ENCODE results near the gene CLIC3.
A peak's percentile ranks its signal among the peaks of the same experiment; 100 is the strongest.

The CLIC3 gene

DNA sequence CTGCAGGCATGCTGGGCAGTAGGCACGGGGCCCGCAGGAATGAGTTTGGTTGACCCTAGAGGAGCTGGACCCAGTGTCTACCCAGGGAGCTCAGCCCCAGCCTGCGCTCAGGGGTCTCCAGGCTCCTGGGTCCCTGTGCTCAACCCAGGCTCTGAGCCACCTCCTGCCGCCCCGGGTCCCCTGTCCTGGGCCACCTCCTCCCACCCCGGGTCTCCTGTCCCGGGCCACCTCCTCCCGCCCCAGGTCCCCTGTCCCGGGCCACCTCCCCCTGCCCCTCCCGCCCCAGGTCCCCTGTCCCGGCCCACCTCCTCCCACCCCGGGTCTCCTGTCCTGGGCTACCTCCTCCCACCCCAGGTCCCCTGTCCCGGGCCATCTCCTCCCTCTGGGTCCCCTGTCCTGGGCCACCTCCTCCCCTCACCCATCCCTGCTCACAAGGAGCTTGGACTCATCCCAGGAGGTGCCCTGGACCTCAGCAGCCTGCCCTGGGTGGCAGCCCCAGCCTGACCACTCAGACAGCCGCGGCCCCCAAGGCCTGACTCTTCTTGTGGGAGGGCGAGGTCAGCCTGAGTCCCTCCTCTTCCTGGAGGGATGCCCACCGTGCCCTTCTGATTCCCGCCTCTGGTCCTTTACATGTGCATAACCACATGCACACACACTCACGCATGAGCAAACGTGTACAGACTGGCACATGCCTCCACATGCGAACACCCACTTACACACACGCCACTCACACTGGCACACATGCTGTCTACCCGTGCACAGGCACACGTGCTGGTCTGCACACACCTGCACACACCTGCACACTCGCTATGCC lies 41.9 kb downstream of the CLIC3 start:
- H3K4me1 ChIP-seq (ENCODE audit: control insufficient read depth, insufficient read depth, low read length), result peaks cover 18% of the 10 kb centered on the region
- H3K4me3 ChIP-seq (ENCODE audit: low read length), result no peak overlapping the region
- H3K9ac ChIP-seq (ENCODE audit: low read length), result no peak overlapping the region
- no peaks in the 10 kb centered on the region for H3K36me3 ChIP-seq (ENCODE audit: control insufficient read depth, insufficient read depth, low read length)
- H3K27me3 ChIP-seq (ENCODE audit: control insufficient read depth, insufficient read depth, low read length), result no peaks in the 10 kb centered on the region
- no peaks in the 10 kb centered on the region for H3K9me3 ChIP-seq (ENCODE audit: control insufficient read depth, low read length)

- H3K4me1 ChIP-seq (ENCODE audit: control insufficient read depth, insufficient read depth, low read length), result peaks cover 18% of the 10 kb centered on the region
- H3K36me3 ChIP-seq (ENCODE audit: control insufficient read depth, insufficient read depth, low read length), result no peaks in the 10 kb centered on the region
- no peak overlapping the region for H3K4me3 ChIP-seq (ENCODE audit: low read length)
- no peaks in the 10 kb centered on the region for H3K9me3 ChIP-seq (ENCODE audit: control insufficient read depth, low read length)
- no peaks in the 10 kb centered on the region for H3K27me3 ChIP-seq (ENCODE audit: control insufficient read depth, insufficient read depth, low read length)
- no peak overlapping the region for H3K9ac ChIP-seq (ENCODE audit: low read length)
These were observed 42.5 kb downstream of the CLIC3 start for GRCh38 chr9:136953771-136954269.

DNA sequence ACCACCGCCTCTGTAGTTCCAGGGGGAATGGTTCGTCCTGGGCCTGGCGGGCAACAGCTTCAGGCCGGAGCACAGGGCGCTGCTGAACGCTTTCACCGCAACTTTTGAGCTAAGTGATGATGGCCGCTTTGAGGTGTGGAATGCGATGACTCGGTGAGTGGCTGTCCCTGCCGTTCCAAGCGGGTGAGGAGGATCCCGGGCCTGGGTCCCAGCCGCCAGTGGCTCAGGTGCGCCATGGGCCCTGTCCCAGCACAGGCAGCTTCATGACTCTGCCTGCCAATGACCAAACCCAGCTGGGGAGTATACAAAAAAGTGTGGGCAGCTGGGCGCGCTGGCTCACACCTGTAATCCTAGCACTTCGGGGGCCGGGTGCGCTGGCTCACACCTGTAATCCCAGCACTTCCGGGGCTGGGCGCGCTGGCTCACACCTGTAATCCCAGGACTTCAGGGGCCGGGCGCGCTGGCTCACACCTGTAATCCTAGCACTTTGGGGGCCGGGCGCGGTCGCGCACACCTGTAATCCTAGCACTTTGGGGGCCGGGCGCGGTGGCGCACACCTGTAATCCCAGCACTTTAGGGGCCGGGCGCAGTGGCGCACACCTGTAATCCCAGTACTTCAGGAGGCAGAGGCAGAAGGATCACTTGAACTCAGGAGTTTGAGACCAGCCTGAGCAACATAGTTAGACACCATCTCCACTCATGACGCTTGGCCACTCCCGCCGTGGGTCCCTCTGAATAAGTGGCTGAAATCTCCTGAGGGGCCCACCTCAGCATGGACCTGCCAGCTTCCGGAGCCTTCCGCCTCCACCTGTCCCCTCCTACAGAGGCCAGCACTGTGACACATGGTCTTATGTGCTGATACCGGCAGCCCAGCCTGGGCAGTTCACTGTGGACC lies 43.2 kb downstream of the CLIC3 start:
- Histone ChIP-seq H3K36me3 (ENCODE audit: control insufficient read depth, insufficient read depth, low read length) (no peaks in the 10 kb centered on the region), H3K4me3 (ENCODE audit: low read length) (no peak overlapping the region), H3K9ac (ENCODE audit: low read length) (no peak overlapping the region), H3K9me3 (ENCODE audit: control insufficient read depth, low read length) (no peaks in the 10 kb centered on the region), H3K4me1 (ENCODE audit: control insufficient read depth, insufficient read depth, low read length) (peaks cover 21% of the 10 kb centered on the region), H3K27me3 (ENCODE audit: control insufficient read depth, insufficient read depth, low read length) (no peaks in the 10 kb centered on the region)

GRCh38 chr9:136952321-136952850 lies 44.0 kb downstream of the CLIC3 start:
- Histone ChIP-seq H3K4me3 (ENCODE audit: low read length) (no peak overlapping the region), H3K36me3 (ENCODE audit: control insufficient read depth, insufficient read depth, low read length) (no peaks in the 10 kb centered on the region), H3K27me3 (ENCODE audit: control insufficient read depth, insufficient read depth, low read length) (no peaks in the 10 kb centered on the region), H3K9ac (ENCODE audit: low read length) (no peak overlapping the region), H3K4me1 (ENCODE audit: control insufficient read depth, insufficient read depth, low read length) (peaks cover 27% of the 10 kb centered on the region), H3K9me3 (ENCODE audit: control insufficient read depth, low read length) (no peaks in the 10 kb centered on the region)

GRCh38 chr9:136951541-136952320 lies 44.6 kb downstream of the CLIC3 start, which contains the start of gene LCN12:
Gene LCN12, plus strand, starts transcription at chr9:136952273. Its CDS starts 55 bp downstream, at chr9:136952328.
- peaks cover 27% of the 10 kb centered on the region for H3K4me1 ChIP-seq (ENCODE audit: control insufficient read depth, insufficient read depth, low read length)
- no peaks in the 10 kb centered on the region for H3K27me3 ChIP-seq (ENCODE audit: control insufficient read depth, insufficient read depth, low read length)
- H3K4me3 ChIP-seq (ENCODE audit: low read length), result no peak within 1 kb of the TSS
- no peaks in the 10 kb centered on the region for H3K9me3 ChIP-seq (ENCODE audit: control insufficient read depth, low read length)
- H3K36me3 ChIP-seq (ENCODE audit: control insufficient read depth, insufficient read depth, low read length), result no peaks in the 10 kb centered on the region
- no peak within 1 kb of the TSS for H3K9ac ChIP-seq (ENCODE audit: low read length)

GRCh38 chr9:136950656-136951276 lies 45.6 kb downstream of the CLIC3 start:
- Histone ChIP-seq H3K36me3 (ENCODE audit: control insufficient read depth, insufficient read depth, low read length) (no peaks in the 10 kb centered on the region), H3K27me3 (ENCODE audit: control insufficient read depth, insufficient read depth, low read length) (no peaks in the 10 kb centered on the region), H3K9ac (ENCODE audit: low read length) (peak overlapping the region; percentile 81), H3K4me1 (ENCODE audit: control insufficient read depth, insufficient read depth, low read length) (peaks cover 27% of the 10 kb centered on the region), H3K4me3 (ENCODE audit: low read length) (peak overlapping the region; percentile 63), H3K9me3 (ENCODE audit: control insufficient read depth, low read length) (no peaks in the 10 kb centered on the region)

GRCh38 chr9:136949817-136950655 lies 46.3 kb downstream of the CLIC3 start:
- peaks cover 29% of the 10 kb centered on the region for H3K4me1 ChIP-seq (ENCODE audit: control insufficient read depth, insufficient read depth, low read length)

DNA sequence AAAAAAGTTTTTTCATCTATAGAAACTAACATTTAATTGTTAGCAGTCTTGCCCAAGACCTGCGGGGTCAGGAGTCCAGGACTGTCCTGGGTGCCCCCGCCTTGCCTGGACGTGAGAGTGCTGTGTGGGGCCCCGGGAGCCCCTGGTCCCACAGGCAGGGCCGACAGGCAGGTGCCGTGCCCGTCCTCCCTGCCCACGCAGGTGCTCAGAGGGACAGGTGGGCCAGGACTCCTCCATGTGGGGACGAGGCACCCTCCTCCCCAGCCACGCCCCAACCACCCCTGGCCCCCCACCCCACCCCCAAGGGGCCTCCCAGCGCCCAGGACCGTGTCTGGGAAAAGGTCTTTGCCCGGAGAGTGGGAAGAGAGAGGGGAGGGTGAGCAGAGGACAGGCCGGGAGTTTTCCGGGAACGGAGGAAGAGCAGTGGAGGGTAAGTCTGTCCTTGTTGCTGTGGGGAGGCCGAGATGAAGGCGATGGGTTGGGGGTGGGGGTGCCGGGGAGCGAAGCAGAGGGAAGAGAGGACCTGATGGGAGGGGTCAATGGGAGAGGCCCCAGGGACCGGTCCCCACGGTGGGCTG lies 47.0 kb downstream of the CLIC3 start:
- Histone ChIP-seq H3K27me3 (ENCODE audit: control insufficient read depth, insufficient read depth, low read length) (no peaks in the 10 kb centered on the region), H3K9me3 (ENCODE audit: control insufficient read depth, low read length) (no peaks in the 10 kb centered on the region), H3K4me1 (ENCODE audit: control insufficient read depth, insufficient read depth, low read length) (peaks cover 33% of the 10 kb centered on the region), H3K4me3 (ENCODE audit: low read length) (no peak overlapping the region), H3K36me3 (ENCODE audit: control insufficient read depth, insufficient read depth, low read length) (no peaks in the 10 kb centered on the region), H3K9ac (ENCODE audit: low read length) (peak overlapping the region; percentile 59)

More at GRCh38 chr9:136949817-136950655, 46.3 kb downstream of the CLIC3 start:
- peak overlapping the region; percentile 81 for H3K9ac ChIP-seq (ENCODE audit: low read length)
- H3K36me3 ChIP-seq (ENCODE audit: control insufficient read depth, insufficient read depth, low read length), result no peaks in the 10 kb centered on the region
- no peaks in the 10 kb centered on the region for H3K9me3 ChIP-seq (ENCODE audit: control insufficient read depth, low read length)
- peak overlapping the region; percentile 63 for H3K4me3 ChIP-seq (ENCODE audit: low read length)
- no peaks in the 10 kb centered on the region for H3K27me3 ChIP-seq (ENCODE audit: control insufficient read depth, insufficient read depth, low read length)

DNA sequence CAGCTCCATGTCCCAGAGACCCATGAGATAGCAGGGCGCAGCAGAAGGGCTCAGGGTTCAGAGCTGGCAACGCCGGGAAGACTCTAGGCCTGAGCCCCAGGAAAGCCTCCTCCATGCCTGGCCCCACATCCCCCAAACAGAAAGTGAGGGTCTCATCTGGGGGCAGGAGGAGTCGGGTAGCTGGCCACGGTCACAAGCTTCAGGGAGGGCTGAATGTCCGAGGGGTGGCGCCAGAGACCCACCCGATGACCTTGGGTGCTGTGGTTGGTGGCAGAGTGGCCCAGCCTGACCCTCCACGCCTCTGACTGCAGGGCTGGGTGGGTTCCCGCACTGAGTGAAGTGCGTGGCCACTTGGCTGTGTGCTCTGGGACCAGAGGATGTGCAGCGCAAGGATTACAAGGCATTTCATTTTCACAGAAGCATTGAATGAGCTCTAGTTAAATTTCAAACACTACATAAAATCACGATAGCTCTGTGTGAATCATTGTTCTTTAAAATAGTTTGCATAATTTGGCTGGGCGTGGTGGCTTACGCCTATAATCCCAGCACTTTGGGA lies 48.3 kb downstream of the CLIC3 start:
- H3K36me3 ChIP-seq (ENCODE audit: control insufficient read depth, insufficient read depth, low read length), result no peaks in the 10 kb centered on the region
- no peak overlapping the region for H3K9ac ChIP-seq (ENCODE audit: low read length)
- peaks cover 38% of the 10 kb centered on the region for H3K4me1 ChIP-seq (ENCODE audit: control insufficient read depth, insufficient read depth, low read length)
- H3K9me3 ChIP-seq (ENCODE audit: control insufficient read depth, low read length), result no peaks in the 10 kb centered on the region
- no peak overlapping the region for H3K4me3 ChIP-seq (ENCODE audit: low read length)
- H3K27me3 ChIP-seq (ENCODE audit: control insufficient read depth, insufficient read depth, low read length), result no peaks in the 10 kb centered on the region
